ENCODE measurements around the gene OLIG1. TPM values are rescaled to one million over a fixed set of nuclear protein-coding genes. Genes with fewer than 3 reads are reported as not detected.

OLIG1 gene
- total RNA-seq, 2 experiments from 2014 or later, result not detected

DNA sequence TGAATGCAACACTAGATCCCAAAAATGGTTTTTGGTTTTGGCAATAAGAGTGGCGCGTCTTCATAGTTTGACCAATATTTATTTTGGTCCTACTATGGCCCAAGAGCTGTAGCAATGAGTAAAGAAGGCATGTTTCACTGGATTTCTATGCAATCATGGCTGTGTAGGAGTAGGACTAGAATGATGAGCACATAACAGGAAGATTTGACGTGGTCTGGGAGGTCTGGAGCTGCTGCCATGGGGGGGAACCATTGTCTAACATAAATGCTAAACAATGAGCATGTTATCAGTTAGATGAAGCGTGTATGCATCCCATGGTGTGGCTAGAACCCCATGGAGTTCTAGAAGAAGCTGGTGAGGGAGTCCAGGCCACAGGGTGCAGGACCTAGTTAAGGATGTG is 38.3 kb downstream of the OLIG1 start:
- DNase-seq (ENCODE audit: low spot score), result no peak
- POLR2A ChIA-PET, result interaction anchor here (1.4 kb wide), 1 partner anchor 13 kb away, joined by 4 read pairs; no protein-coding TSS in a partner anchor
- intact Hi-C loops (cut with micrococcal nuclease; ENCODE audit: unreplicated experiment), result no loop called here

DNA sequence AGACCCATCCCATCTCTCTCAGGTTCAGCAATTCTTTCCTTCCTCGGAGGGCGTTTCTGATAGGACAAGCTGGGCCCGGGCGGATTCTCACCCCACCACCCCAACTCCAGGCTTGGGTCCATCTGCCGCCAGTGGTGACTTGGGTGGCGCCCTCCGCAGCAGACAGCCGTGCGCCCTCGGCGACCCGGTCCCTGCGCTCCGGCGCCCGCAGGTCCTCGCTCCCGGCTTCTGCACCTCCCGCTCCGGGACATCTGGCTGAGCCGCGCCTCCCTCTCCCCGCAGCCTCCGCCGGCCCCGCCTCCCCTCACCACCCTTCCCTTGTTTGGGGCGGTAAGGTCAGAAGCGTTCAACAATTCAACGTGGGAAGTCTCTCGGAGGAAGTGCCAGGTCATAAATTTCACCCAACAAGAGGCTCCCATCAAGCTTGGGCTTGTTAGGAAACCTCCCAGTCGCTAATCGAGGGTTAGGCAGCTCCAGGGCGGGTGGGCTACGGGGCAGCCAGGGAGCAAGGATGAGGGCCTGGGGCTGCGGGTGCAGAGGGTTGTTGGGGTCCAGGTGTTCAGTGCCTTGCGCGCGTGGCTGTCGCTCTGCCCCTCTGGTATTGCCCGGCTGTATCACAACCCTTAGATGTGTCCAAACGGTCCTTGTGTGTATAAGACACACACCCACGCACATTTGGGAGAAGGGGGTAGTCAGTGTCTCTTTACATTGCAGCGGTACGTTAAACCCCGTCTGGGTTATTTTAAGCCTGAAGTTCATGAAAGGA is 39.8 kb downstream of the OLIG1 start:
- H4K20me1 ChIP-seq (ENCODE audit: insufficient read depth, low read length), result no peaks in the 10 kb centered on the region
- POLR2A ChIA-PET, result interaction anchor here (0.6 kb wide), 1 partner anchor 18 kb away, joined by 4 read pairs; no protein-coding TSS in a partner anchor
- TF ChIP-seq, protein P1, sequence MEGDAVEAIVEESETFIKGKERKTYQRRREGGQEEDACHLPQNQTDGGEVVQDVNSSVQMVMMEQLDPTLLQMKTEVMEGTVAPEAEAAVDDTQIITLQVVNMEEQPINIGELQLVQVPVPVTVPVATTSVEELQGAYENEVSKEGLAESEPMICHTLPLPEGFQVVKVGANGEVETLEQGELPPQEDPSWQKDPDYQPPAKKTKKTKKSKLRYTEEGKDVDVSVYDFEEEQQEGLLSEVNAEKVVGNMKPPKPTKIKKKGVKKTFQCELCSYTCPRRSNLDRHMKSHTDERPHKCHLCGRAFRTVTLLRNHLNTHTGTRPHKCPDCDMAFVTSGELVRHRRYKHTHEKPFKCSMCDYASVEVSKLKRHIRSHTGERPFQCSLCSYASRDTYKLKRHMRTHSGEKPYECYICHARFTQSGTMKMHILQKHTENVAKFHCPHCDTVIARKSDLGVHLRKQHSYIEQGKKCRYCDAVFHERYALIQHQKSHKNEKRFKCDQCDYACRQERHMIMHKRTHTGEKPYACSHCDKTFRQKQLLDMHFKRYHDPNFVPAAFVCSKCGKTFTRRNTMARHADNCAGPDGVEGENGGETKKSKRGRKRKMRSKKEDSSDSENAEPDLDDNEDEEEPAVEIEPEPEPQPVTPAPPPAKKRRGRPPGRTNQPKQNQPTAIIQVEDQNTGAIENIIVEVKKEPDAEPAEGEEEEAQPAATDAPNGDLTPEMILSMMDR (conservative IDR thresholded peaks at IDR 0.05; ENCODE audit: low read length), result no peak
- TF ChIP-seq EZH2phosphoT487 (IDR thresholded peaks at IDR 0.05; ENCODE audit: borderline replicate concordance, low read depth, low read length), result no peak
- CTCF ChIA-PET (ENCODE audit: unreplicated experiment), result no interaction called here
- intact Hi-C loops (cut with micrococcal nuclease; ENCODE audit: unreplicated experiment), result no loop called here
- BruUV-seq (replicated peaks), result no TSS peak
- no peaks in the 10 kb centered on the region for H3K79me2 ChIP-seq (ENCODE audit: insufficient read depth, low read depth, low read length)
- no peaks in the 10 kb centered on the region for H3K36me3 ChIP-seq (ENCODE audit: insufficient read depth, low read length)
- H3K4me3 ChIP-seq (ENCODE audit: low read depth, low read length, poor library complexity, severe bottlenecking), result no peak overlapping the region
- H2AFZ ChIP-seq (ENCODE audit: low read length), result no peak overlapping the region
- no peak overlapping the region for H3K27ac ChIP-seq (ENCODE audit: low read depth, low read length, poor library complexity, severe bottlenecking)
- no peak for DNase-seq (ENCODE audit: low spot score)
- no peak overlapping the region for H3K4me2 ChIP-seq (ENCODE audit: low read length)
- no peaks in the 10 kb centered on the region for H3K9me2 ChIP-seq (ENCODE audit: insufficient read depth, low read length)
- no peaks in the 10 kb centered on the region for H3K9me3 ChIP-seq (ENCODE audit: low read length)
- no peaks in the 10 kb centered on the region for H3K4me1 ChIP-seq (ENCODE audit: insufficient read depth, low read length, poor library complexity, severe bottlenecking)

More for the DNA sequence above, 38.3 kb downstream of the OLIG1 start:
- Histone ChIP-seq H3K4me3 (ENCODE audit: low read depth, low read length, poor library complexity, severe bottlenecking) (no peak overlapping the region), H4K20me1 (ENCODE audit: insufficient read depth, low read length) (no peaks in the 10 kb centered on the region), H3K79me2 (ENCODE audit: insufficient read depth, low read depth, low read length) (no peaks in the 10 kb centered on the region), H3K9me2 (ENCODE audit: insufficient read depth, low read length) (no peaks in the 10 kb centered on the region), H2AFZ (ENCODE audit: low read length) (no peak overlapping the region), H3K4me1 (ENCODE audit: insufficient read depth, low read length, poor library complexity, severe bottlenecking) (no peaks in the 10 kb centered on the region), H3K27ac (ENCODE audit: low read depth, low read length, poor library complexity, severe bottlenecking) (no peak overlapping the region), H3K36me3 (ENCODE audit: insufficient read depth, low read length) (no peaks in the 10 kb centered on the region), H3K4me2 (ENCODE audit: low read length) (no peak overlapping the region), H3K9me3 (ENCODE audit: low read length) (no peaks in the 10 kb centered on the region)
- TF ChIP-seq, protein P1 (conservative IDR thresholded peaks at IDR 0.05; ENCODE audit: low read length), result no peak
- no peak for TF ChIP-seq EZH2phosphoT487 (IDR thresholded peaks at IDR 0.05; ENCODE audit: borderline replicate concordance, low read depth, low read length)
- CTCF ChIA-PET (ENCODE audit: unreplicated experiment), result interaction anchor here (0.5 kb wide), 1 partner anchor 27 kb away, joined by 3 read pairs; no protein-coding TSS in a partner anchor
- no TSS peak for BruUV-seq (replicated peaks)

- no peaks in the 10 kb centered on the region for H3K4me1 ChIP-seq (ENCODE audit: insufficient read depth, low read length, poor library complexity, severe bottlenecking)
- H3K27ac ChIP-seq (ENCODE audit: low read depth, low read length, poor library complexity, severe bottlenecking), result no peak overlapping the region
- no TSS peak for BruUV-seq (replicated peaks)
- TF ChIP-seq EZH2phosphoT487 (IDR thresholded peaks at IDR 0.05; ENCODE audit: borderline replicate concordance, low read depth, low read length), result no peak
- TF ChIP-seq, protein P1 (conservative IDR thresholded peaks at IDR 0.05; ENCODE audit: low read length), result no peak
- POLR2A ChIA-PET, result no interaction called here
- no peaks in the 10 kb centered on the region for H3K79me2 ChIP-seq (ENCODE audit: insufficient read depth, low read depth, low read length)
- no peaks in the 10 kb centered on the region for H3K36me3 ChIP-seq (ENCODE audit: insufficient read depth, low read length)
- H3K9me3 ChIP-seq (ENCODE audit: low read length), result no peaks in the 10 kb centered on the region
- intact Hi-C loops (cut with micrococcal nuclease; ENCODE audit: unreplicated experiment), result no loop called here
- H3K4me2 ChIP-seq (ENCODE audit: low read length), result no peak overlapping the region
- no peaks in the 10 kb centered on the region for H3K9me2 ChIP-seq (ENCODE audit: insufficient read depth, low read length)
- no peak overlapping the region for H3K4me3 ChIP-seq (ENCODE audit: low read depth, low read length, poor library complexity, severe bottlenecking)
- H4K20me1 ChIP-seq (ENCODE audit: insufficient read depth, low read length), result no peaks in the 10 kb centered on the region
- CTCF ChIA-PET (ENCODE audit: unreplicated experiment), result no interaction called here
- DNase-seq (ENCODE audit: low spot score), result no peak
- H2AFZ ChIP-seq (ENCODE audit: low read length), result no peak overlapping the region
Measured at GRCh38 chr21:33110340-33110715, 40.4 kb downstream of the OLIG1 start.

Measured in OCI-LY7 (cell line).